GM21576 (cell line): Measurements from ENCODE around the gene PDE4A.

Source experiments
- ATAC-seq: cut with Tn5 transposase; IDR thresholded peaks from one replicate; pipeline ENCODE4 v1.9.1; 2021; ENCODE audit warnings: mild to moderate bottlenecking, moderate library complexity; ENCODE audit not compliant: unreplicated experiment

PDE4A gene

GRCh38 chr19:10505583-10506229 lies 85.4 kb downstream of the PDE4A start:
- ATAC-seq, result no peak

- no peak for ATAC-seq
These were observed 87.7 kb downstream of the PDE4A start for GRCh38 chr19:10508036-10508435.

GRCh38 chr19:10508707-10509106 lies 88.4 kb downstream of the PDE4A start:
- ATAC-seq, result no peak

- ATAC-seq, result no peak
These were observed 90.0 kb downstream of the PDE4A start for GRCh38 chr19:10510301-10510802.

- no peak for ATAC-seq
These were observed 92.9 kb downstream of the PDE4A start for GRCh38 chr19:10513223-10513622.

- ATAC-seq, result no peak
These were observed 94.1 kb downstream of the PDE4A start for GRCh38 chr19:10514211-10515145.

GRCh38 chr19:10516064-10516385 lies 95.7 kb downstream of the PDE4A start:
- ATAC-seq, result no peak

GRCh38 chr19:10516671-10517286 lies 96.4 kb downstream of the PDE4A start:
- ATAC-seq, result no peak

GRCh38 chr19:10517361-10517759 lies 97.0 kb downstream of the PDE4A start, which contains the start of gene S1PR5:
TSS of gene S1PR5 (minus strand) at chr19:10517447. CDS start at chr19:10515011, 2,436 bp downstream.
- ATAC-seq, result no peak

- no peak for ATAC-seq
These were observed 97.6 kb downstream of the PDE4A start for GRCh38 chr19:10517760-10518443.

- ATAC-seq, result no peak
These were observed 98.4 kb downstream of the PDE4A start for GRCh38 chr19:10518444-10519361.
